H1 (cell line): ENCODE measurements around the gene SMURF2. TPM values are rescaled to one million over a fixed set of nuclear protein-coding genes. Genes with fewer than 3 reads are reported as not detected.

ENCODE experiments used
- CTCF ChIA-PET: fragments of 300-600 bp; sonication (Branson Sonifier 250); formaldehyde crosslinking; loops from one replicate; lab custom pipeline; 2021; ENCODE audit not compliant: partially characterized antibody; lab: Charles Lee
- POLR2A ChIA-PET: fragments of 300-600 bp; sonication (Branson Sonifier 250); formaldehyde crosslinking; loops from one replicate; lab custom pipeline; 2021; ENCODE audit warnings: inconsistent platforms; ENCODE audit not compliant: partially characterized antibody; lab: Charles Lee
- DNase-seq, 2 experiments: peaks; one replicate each; pipeline versions ENCODE4 v3.0.0 to v3.0.0-alpha.2; 2010 to 2022; ENCODE audit warnings: low spot score in 2 of 2, low read depth in 1 of 2, mixed read lengths in 1 of 2
- FAIRE-seq: peaks from 2 replicates; lab custom pipeline; 2011; peaks lifted over from hg19 to GRCh38; lab: Jason Lieb, UNC
- H2AFZ ChIP-seq: 2 replicates; pipeline ENCODE4 v1.8.1; 2012; ENCODE audit warnings: low read length, inconsistent platforms
- H2AK5ac ChIP-seq: 2 replicates; pipeline ENCODE4 v1.6.1; 2013; ENCODE audit warnings: low read depth, low read length
- H2BK120ac ChIP-seq: replicated peaks from 2 replicates; pipeline ENCODE3; 2013; ENCODE audit warnings: low read depth, low read length, inconsistent platforms
- H2BK12ac ChIP-seq: 2 replicates; pipeline ENCODE4 v1.6.1; 2013; ENCODE audit warnings: low read depth, low read length
- H2BK15ac ChIP-seq: 2 replicates; pipeline ENCODE4 v1.6.1; 2013; ENCODE audit warnings: low read length
- H2BK20ac ChIP-seq: 2 replicates; pipeline ENCODE4 v1.6.1; 2013; ENCODE audit warnings: low read length
- H2BK5ac ChIP-seq: 2 replicates; pipeline ENCODE4 v1.6.1; 2013; ENCODE audit warnings: low read depth, low read length
- H3K14ac ChIP-seq: 2 replicates; pipeline ENCODE4 v1.6.1; 2013; ENCODE audit warnings: inconsistent platforms; ENCODE audit not compliant: insufficient read length
- H3K18ac ChIP-seq: 2 replicates; pipeline ENCODE4 v1.6.1; 2013; ENCODE audit warnings: low read length; ENCODE audit errors: extremely low read depth
- H3K23ac ChIP-seq: 2 replicates; pipeline ENCODE4 v1.6.1; 2013; ENCODE audit warnings: inconsistent platforms; ENCODE audit not compliant: insufficient read length
- H3K23me2 ChIP-seq: 2 replicates; pipeline ENCODE4 v1.6.1; 2013; ENCODE audit warnings: low read depth, low read length
- H3K27ac ChIP-seq: 2 replicates; pipeline ENCODE4 v1.6.1; 2011; ENCODE audit warnings: low read depth, low read length, inconsistent platforms
- H3K27me3 ChIP-seq, 4 experiments: replicated peaks in 1 of 4; 1 replicate in 1 of 4; 2 replicates in 3 of 4; pipeline versions ENCODE4 v1.6.1 to v1.8.1; 2011 to 2013; ENCODE audit warnings: low read length in 3 of 4, mild to moderate bottlenecking in 3 of 4, inconsistent platforms in 2 of 4, mixed read lengths in 2 of 4, moderate library complexity in 1 of 4; ENCODE audit not compliant: control insufficient read depth in 3 of 4, insufficient read depth in 3 of 4; ENCODE audit errors: extremely low read depth in 1 of 4
- H3K36me3 ChIP-seq, 4 experiments: 2 replicates each; pipeline versions ENCODE4 v1.6.1 to v1.8.1; 2011 to 2013; ENCODE audit warnings: mild to moderate bottlenecking in 4 of 4, low read length in 3 of 4, moderate library complexity in 2 of 4, control low read depth in 1 of 4, inconsistent platforms in 1 of 4; ENCODE audit not compliant: insufficient read depth in 4 of 4, control insufficient read depth in 2 of 4
- H3K4ac ChIP-seq: replicated peaks from 2 replicates; pipeline ENCODE3; 2013; ENCODE audit warnings: low read length, low read depth, mixed read lengths, inconsistent platforms; ENCODE audit not compliant: insufficient read length
- H3K4me1 ChIP-seq, 4 experiments: replicated peaks in 1 of 4; 1 replicate in 1 of 4; 2 replicates in 3 of 4; pipeline versions ENCODE4 v1.6.1 to v1.8.1; 2011 to 2013; ENCODE audit warnings: low read length in 3 of 4, inconsistent platforms in 2 of 4, mixed read lengths in 1 of 4; ENCODE audit not compliant: insufficient read depth in 4 of 4, control insufficient read depth in 3 of 4
- H3K4me2 ChIP-seq, 2 experiments: 2 replicates each; pipeline versions ENCODE4 v1.6.1 to v1.8.1; 2011 to 2013; ENCODE audit warnings: low read depth in 2 of 2, low read length in 2 of 2, control low read depth in 1 of 2, inconsistent platforms in 1 of 2, mild to moderate bottlenecking in 1 of 2; ENCODE audit not compliant: insufficient read depth in 1 of 2
- H3K4me3 ChIP-seq, 4 experiments: fragments of 200-600, 300-600 bp in 1 of 4; sonication (generic), shearing (Covaris generic), sonication (Bioruptor Twin) in 1 of 4; 2 replicates each; pipeline versions ENCODE4 v1.5.1 to v1.8.1; 2011 to 2016; ENCODE audit warnings: low read length in 4 of 4, low read depth in 3 of 4, control low read depth in 2 of 4, inconsistent platforms in 2 of 4, mild to moderate bottlenecking in 2 of 4, mixed read lengths in 1 of 4, moderate library complexity in 1 of 4; ENCODE audit not compliant: insufficient read depth in 2 of 4; ENCODE audit errors: extremely low read depth in 1 of 4
- H3K56ac ChIP-seq: replicated peaks from 2 replicates; pipeline ENCODE3; 2013; ENCODE audit warnings: low read depth, mild to moderate bottlenecking, mixed read lengths, low read length, inconsistent platforms; ENCODE audit not compliant: insufficient read length
- H3K79me1 ChIP-seq: 2 replicates; pipeline ENCODE4 v1.6.1; 2013; ENCODE audit warnings: low read depth, low read length, control low read depth
- H3K79me2 ChIP-seq, 2 experiments: 2 replicates each; pipeline versions ENCODE4 v1.6.1 to v1.8.1; 2012 to 2013; ENCODE audit warnings: low read length in 2 of 2, mild to moderate bottlenecking in 2 of 2, inconsistent platforms in 1 of 2; ENCODE audit not compliant: insufficient read depth in 2 of 2, control insufficient read depth in 1 of 2
- H3K9ac ChIP-seq, 4 experiments: replicated peaks in 1 of 4; 1 replicate in 1 of 4; 2 replicates in 3 of 4; pipeline versions ENCODE4 v1.6.1 to v1.8.1; 2011 to 2013; ENCODE audit warnings: low read depth in 3 of 4, low read length in 3 of 4, control low read depth in 2 of 4, mild to moderate bottlenecking in 2 of 4, moderate library complexity in 2 of 4, inconsistent platforms in 1 of 4; ENCODE audit errors: extremely low read depth in 1 of 4
- H3K9me3 ChIP-seq, 2 experiments: 2 replicates each; pipeline versions ENCODE4 v1.6.1 to v1.8.1; 2012 to 2013; ENCODE audit warnings: mild to moderate bottlenecking in 2 of 2, moderate library complexity in 2 of 2, control low read depth in 1 of 2, inconsistent platforms in 1 of 2, low read depth in 1 of 2, low read length in 1 of 2, mixed read lengths in 1 of 2; ENCODE audit not compliant: insufficient read depth in 2 of 2
- H4K20me1 ChIP-seq, 2 experiments: replicated peaks in 1 of 2; 2 replicates each; pipeline versions ENCODE3 to v1.8.1; 2011 to 2013; ENCODE audit warnings: inconsistent platforms in 2 of 2, low read length in 2 of 2, mild to moderate bottlenecking in 1 of 2; ENCODE audit not compliant: insufficient read depth in 2 of 2, control insufficient read depth in 1 of 2
- H4K5ac ChIP-seq: 2 replicates; pipeline ENCODE4 v1.6.1; 2013; ENCODE audit warnings: low read length, low read depth, mixed read lengths, inconsistent platforms; ENCODE audit not compliant: insufficient read length
- H4K8ac ChIP-seq: 2 replicates; pipeline ENCODE4 v1.8.0; 2013; ENCODE audit warnings: mild to moderate bottlenecking, moderate library complexity, low read length, inconsistent platforms; ENCODE audit not compliant: insufficient read depth; ENCODE audit errors: extremely low read depth
- H4K91ac ChIP-seq: replicated peaks from 2 replicates; pipeline ENCODE3; 2013; ENCODE audit warnings: low read length, mixed read lengths, inconsistent platforms; ENCODE audit not compliant: insufficient read length
- POLR2AphosphoS5 ChIP-seq: IDR thresholded peaks from 2 replicates; pipeline ENCODE4 v1.6.1; 2011; ENCODE audit warnings: low read depth, low read length
- WGBS, 2 experiments: shearing (Covaris generic) in 1 of 2; methylation state at CpG; one replicate each; pipeline versions ENCODE4 v1.1.6 to v1.1.7; 2013 to 2015; ENCODE audit warnings: low lambda C conversion rate in 2 of 2, mixed read lengths in 2 of 2, inconsistent platforms in 1 of 2, low coverage in 1 of 2, missing lambda C conversion rate in 1 of 2; ENCODE audit not compliant: insufficient replicate concordance in 2 of 2, insufficient coverage in 1 of 2, insufficient read length in 1 of 2; ENCODE audit errors: extremely low coverage in 1 of 2, missing lambda C conversion rate in 1 of 2; 5-methylcytosine and 5-hydroxymethylcytosine counted together
- polyA plus RNA-seq, 7 experiments: library from polyadenylated mRNA; depleted of rRNA in 3 of 7; stranded (reverse) in 5 of 7; unstranded in 2 of 7; fragments of >200 nt in 5 of 7; fragments of 200-250 nt in 2 of 7; gene quantifications; 1 replicate in 5 of 7; 2 replicates in 1 of 7; 4 replicates in 1 of 7; pipeline versions ENCODE4 v1.2.1 to v1.2.3, GENCODE V29; 2011 to 2013; ENCODE audit warnings: missing spikeins in 2 of 7, mixed read lengths in 2 of 7
- total RNA-seq: library from RNA; stranded (reverse); fragmentation: NEBNext Ultra II Directional; extraction: Animal tissue kit (Norgen Biotek cat#: 25700); gene quantifications from 2 replicates; pipeline ENCODE4 v1.2.1, GENCODE V29; 2021

Gene SMURF2
- total and polyA plus RNA-seq, 2 of the 8 experiments (the other 6 are each of a cell fraction or from before 2014, with no cell fraction given), result 7.2 to 29.2 TPM

- Histone ChIP-seq H2BK20ac (no peak overlapping the region), H3K9ac (no peak overlapping the region), H4K20me1 (peaks cover 0 to 4% of the 10 kb centered on the region in 2 experiments), H2BK120ac (no peak overlapping the region), H3K4me3 (no peak overlapping the region), H3K4me1 (no peaks in the 10 kb centered on the region), H3K79me2 (no peaks in the 10 kb centered on the region), H3K56ac (no peak overlapping the region), H3K27me3 (no peaks in the 10 kb centered on the region), H4K8ac (no peak overlapping the region), H3K23me2 (no peaks in the 10 kb centered on the region), H3K9me3 (no peaks in the 10 kb centered on the region), H2AK5ac (no peak overlapping the region), H2BK12ac (no peak overlapping the region), H3K27ac (no peak overlapping the region), H4K91ac (no peak overlapping the region), H2BK5ac (no peak overlapping the region), H3K23ac (no peak overlapping the region), H2AFZ (no peak overlapping the region), H3K14ac (no peak overlapping the region), H3K79me1 (no peaks in the 10 kb centered on the region), H3K4ac (no peak overlapping the region), H4K5ac (no peak overlapping the region), H2BK15ac (no peak overlapping the region), H3K18ac (no peak overlapping the region), H3K36me3 (peaks cover 49 to 96% (median 84%) of the 10 kb centered on the region in 4 experiments), H3K4me2 (no peak overlapping the region)
- WGBS, 2 experiments, result 87% methylated on average over 2 of the region's 2 CpGs; no CpG with 5 or more reads in 1 of the 2 experiments
- CTCF ChIA-PET, result no interaction called here
- FAIRE-seq, result no peak
- POLR2A ChIA-PET, result interaction anchor here (1.1 to 7.5 kb wide), 4 partner anchors 10 to 29 kb away, joined by 4 to 56 read pairs (median 28); partner anchors contain the start of genes CEP95, DDX5 and POLG2
- no peak for DNase-seq
- no peak for TF ChIP-seq POLR2AphosphoS5
Observed at GRCh38 chr17:64527914-64528313, 134.2 kb downstream of the SMURF2 start.
